Measurements from ENCODE around the gene RIPK3.
A peak's percentile ranks its signal among the peaks of the same experiment; 100 is the strongest.

Gene RIPK3

DNA sequence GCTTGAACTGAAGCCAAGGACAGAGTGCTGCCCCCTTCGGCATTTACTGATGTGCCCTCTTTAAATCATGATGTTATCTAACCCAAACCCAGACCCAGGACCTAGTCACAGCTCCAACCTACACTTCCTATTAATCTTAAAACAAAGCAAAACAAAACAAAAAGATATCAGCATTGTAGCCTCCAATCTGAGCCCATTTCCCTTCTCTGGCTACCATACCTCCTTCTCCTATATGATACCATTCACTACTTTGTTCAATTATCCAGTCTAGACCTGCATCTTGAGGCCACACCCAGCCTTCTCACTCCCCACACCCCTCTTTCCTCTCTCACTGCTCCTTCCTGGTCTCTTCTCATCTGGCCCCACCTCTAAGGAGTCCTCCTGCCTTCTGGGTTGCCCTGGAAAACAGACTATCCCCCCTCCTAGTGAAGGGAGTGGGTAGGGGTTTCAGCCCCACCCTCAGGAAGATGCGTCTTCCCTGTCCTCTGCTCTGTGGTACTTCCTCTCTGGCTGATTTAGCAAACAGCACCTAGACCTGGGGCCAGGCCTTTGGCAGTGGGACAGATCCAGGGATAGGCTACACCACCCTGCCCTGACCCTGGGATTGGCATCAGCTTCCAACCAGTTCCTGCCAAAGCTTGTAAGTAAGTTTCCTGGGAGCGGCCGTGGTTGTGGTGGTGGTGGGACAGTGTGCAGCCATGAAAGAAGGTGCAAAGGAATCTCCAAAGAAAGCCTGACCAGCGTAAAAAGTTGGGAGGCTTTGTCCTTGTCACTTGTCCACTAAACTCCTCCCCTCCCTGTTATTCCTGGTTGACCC lies 25.2 kb downstream of the RIPK3 start:
- peak overlapping the region in 1 of 2 donors; percentile 65 for H3K27ac ChIP-seq
- TF ChIP-seq, protein P1, sequence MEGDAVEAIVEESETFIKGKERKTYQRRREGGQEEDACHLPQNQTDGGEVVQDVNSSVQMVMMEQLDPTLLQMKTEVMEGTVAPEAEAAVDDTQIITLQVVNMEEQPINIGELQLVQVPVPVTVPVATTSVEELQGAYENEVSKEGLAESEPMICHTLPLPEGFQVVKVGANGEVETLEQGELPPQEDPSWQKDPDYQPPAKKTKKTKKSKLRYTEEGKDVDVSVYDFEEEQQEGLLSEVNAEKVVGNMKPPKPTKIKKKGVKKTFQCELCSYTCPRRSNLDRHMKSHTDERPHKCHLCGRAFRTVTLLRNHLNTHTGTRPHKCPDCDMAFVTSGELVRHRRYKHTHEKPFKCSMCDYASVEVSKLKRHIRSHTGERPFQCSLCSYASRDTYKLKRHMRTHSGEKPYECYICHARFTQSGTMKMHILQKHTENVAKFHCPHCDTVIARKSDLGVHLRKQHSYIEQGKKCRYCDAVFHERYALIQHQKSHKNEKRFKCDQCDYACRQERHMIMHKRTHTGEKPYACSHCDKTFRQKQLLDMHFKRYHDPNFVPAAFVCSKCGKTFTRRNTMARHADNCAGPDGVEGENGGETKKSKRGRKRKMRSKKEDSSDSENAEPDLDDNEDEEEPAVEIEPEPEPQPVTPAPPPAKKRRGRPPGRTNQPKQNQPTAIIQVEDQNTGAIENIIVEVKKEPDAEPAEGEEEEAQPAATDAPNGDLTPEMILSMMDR (IDR thresholded peaks at IDR 0.05), result no peak
- no peak overlapping the region for H3K4me3 ChIP-seq
- no peak for DNase-seq (ENCODE audit: low spot score)

DNA sequence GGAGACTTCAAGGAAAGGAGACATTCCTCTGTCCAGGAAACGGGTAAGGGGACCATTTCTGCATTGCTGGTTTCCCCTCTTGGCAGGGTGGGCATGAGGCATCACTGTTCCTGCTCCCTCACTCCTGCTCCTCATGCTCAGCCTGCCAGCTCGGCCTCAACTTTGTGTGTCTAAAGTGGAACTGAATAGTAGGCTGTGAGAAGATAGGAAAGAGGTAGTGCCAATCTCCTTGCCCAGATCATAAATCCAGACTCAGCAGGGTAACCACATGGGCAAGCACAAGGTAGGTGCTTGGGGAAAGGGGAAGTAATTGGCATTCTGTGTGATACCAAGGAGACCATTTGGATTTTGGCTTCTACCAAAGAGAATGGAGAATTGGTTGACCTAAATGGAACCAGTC lies 25.9 kb downstream of the RIPK3 start:
- H3K27ac ChIP-seq, result peak overlapping the region in 1 of 2 donors; percentile 65

DNA sequence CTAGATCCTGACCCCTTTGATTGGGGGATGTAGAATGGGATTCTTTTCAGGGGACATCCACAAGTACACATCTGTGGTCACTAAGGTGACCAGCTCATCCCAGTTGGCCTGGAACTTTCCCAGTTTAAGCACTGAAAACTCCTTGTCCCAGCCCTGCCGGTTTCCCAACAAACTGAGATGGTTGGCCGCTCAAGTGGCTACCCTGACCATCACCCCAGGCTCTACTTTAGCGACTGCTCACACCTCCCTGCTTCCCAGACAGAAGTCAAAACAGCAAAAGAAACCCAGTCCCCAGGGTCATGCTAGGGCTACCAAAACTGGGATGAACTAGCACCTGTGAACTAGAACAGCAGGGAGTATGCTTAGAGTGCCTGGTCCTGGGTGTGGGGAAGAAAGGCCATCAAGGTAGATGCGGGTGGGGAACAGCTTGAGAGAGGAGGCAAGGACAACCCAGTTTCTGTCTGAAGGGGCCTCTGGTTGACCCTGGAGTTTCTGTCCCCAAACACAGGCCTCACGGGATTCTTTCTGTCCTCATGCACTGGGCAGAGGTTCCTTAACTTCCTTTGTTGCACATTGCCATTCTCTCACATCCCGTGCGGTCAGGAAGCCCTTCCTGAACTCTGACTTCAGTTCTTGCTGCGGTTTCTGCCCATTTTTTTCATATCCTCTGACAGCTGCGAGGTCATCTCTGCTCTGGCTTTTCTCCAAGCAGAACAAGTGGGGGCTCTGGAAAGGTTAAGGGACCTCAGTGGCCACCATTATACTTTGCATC lies 26.9 kb downstream of the RIPK3 start:
- DNase-seq (ENCODE audit: low spot score), result no peak
- peak overlapping the region in 1 of 2 donors; percentile 88 for H3K27ac ChIP-seq
- TF ChIP-seq, protein P1 (IDR thresholded peaks at IDR 0.05), result no peak
- peak overlapping the region; percentile 84 for H3K4me3 ChIP-seq

More for the DNA sequence above, 25.9 kb downstream of the RIPK3 start:
- DNase-seq (ENCODE audit: low spot score), result no peak
- TF ChIP-seq, protein P1 (IDR thresholded peaks at IDR 0.05), result no peak
- H3K4me3 ChIP-seq, result no peak overlapping the region

DNA sequence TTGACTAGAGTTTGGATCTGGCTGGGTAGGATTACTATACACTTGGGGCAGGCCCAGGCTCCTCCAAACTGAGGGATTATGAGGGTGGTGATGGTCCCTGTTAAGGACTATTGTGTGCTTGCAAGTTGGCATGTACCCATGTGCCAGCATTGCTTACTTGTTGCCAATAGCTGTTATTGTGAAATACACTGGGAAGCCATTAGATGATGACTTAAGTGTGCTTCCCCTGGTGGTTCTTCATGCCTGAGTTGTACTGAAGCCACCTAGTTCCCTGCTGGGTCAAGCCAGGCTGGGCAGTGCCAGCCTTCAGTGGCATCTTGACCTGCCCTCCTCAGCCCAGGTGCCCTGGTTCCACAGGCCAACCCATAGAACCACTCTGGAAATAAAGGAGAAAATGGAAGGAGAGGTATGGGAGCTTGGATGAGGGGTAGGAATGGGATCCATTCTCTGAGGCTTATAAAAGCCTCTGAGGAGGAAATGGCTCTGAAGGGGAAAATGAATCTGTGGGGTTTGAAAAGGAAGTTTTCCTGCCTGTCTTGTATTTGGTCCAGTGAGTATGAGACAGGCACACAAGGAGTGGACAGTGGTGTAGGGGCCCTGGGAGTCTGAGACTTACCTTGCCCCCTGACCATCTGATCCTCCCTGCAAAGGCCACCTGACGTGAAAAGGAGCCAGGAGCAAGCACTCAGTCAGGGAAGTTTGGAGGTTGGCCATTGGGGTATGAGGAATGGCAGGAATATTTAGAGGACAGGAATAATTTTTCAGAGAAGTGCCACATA lies 27.8 kb downstream of the RIPK3 start:
- TF ChIP-seq, protein P1 (IDR thresholded peaks at IDR 0.05), result no peak
- Histone ChIP-seq H3K4me3 (peak overlapping the region; percentile 84), H3K27ac (peak overlapping the region; percentile 25 to 88)
- DNase-seq (ENCODE audit: low spot score), result no peak

DNA sequence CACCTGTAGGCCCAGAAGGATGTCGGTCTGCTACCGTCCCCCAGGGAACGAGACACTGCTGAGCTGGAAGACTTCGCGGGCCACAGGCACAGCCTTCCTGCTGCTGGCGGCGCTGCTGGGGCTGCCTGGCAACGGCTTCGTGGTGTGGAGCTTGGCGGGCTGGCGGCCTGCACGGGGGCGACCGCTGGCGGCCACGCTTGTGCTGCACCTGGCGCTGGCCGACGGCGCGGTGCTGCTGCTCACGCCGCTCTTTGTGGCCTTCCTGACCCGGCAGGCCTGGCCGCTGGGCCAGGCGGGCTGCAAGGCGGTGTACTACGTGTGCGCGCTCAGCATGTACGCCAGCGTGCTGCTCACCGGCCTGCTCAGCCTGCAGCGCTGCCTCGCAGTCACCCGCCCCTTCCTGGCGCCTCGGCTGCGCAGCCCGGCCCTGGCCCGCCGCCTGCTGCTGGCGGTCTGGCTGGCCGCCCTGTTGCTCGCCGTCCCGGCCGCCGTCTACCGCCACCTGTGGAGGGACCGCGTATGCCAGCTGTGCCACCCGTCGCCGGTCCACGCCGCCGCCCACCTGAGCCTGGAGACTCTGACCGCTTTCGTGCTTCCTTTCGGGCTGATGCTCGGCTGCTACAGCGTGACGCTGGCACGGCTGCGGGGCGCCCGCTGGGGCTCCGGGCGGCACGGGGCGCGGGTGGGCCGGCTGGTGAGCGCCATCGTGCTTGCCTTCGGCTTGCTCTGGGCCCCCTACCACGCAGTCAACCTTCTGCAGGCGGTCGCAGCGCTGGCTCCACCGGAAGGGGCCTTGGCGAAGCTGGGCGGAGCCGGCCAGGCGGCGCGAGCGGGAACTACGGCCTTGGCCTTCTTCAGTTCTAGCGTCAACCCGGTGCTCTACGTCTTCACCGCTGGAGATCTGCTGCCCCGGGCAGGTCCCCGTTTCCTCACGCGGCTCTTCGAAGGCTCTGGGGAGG lies 28.9 kb downstream of the RIPK3 start, which contains the start of gene LTB4R:
Gene LTB4R (plus strand): TSS at position 857 of the 959 bp plus-strand sequence. CDS start 4,150 bp downstream, outside the sequence.
- H3K4me3 ChIP-seq, result peak within 1 kb of the TSS; percentile 84
- peak within 1 kb of the TSS; percentile 25 to 88 for H3K27ac ChIP-seq
- TF ChIP-seq, protein P1 (IDR thresholded peaks at IDR 0.05), result no peak
- no peak for DNase-seq (ENCODE audit: low spot score)

DNA sequence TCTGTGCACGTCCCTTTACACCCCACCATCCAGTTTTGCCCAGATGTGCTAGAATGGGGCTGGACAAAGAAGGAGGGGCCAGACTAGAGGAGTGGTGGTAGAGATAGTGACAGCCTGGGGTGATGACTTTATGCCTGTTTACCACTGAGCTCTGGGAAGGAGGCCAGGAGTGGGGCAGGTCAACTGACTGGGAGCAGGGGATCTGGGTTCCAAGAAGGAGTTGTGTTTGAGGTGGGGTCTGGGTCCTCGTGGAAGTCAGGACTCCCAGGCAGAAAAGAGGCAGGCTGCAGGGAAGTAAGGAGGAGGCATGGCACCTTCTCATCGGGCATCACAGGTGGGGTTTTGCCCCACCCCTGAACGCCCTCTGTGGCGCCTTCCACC lies 29.5 kb downstream of the RIPK3 start:
- DNase-seq (ENCODE audit: low spot score), result no peak
- peak overlapping the region; percentile 84 for H3K4me3 ChIP-seq
- H3K27ac ChIP-seq, result peak overlapping the region; percentile 25 to 88
- TF ChIP-seq, protein P1 (IDR thresholded peaks at IDR 0.05), result no peak

Measured in coronary artery (tissue), 2 donors.